NCI-H82 treated with DMSO at 0.1 percent for 48 hours (cell line): ENCODE results near the gene TFEB.
A peak's percentile ranks its signal among the peaks of the same experiment; 100 is the strongest.

Experiments
- DNase-seq: peaks from one replicate; lab custom pipeline; 2025; ENCODE audit not compliant: unreplicated experiment; lab: John Stamatoyannopoulos, UW

TFEB gene

GRCh38 chr6:41692080-41692675 lies 43.2 kb downstream of the TFEB start:
- no peak for DNase-seq

GRCh38 chr6:41691426-41692079 lies 43.9 kb downstream of the TFEB start:
- no peak for DNase-seq

- no peak for DNase-seq
Observed at GRCh38 chr6:41690541-41691330, 44.7 kb downstream of the TFEB start.

GRCh38 chr6:41689171-41690008 lies 46.0 kb downstream of the TFEB start:
- DNase-seq = no peak

GRCh38 chr6:41688256-41688965 lies 47.0 kb downstream of the TFEB start:
- no peak for DNase-seq

GRCh38 chr6:41687501-41688175 lies 47.8 kb downstream of the TFEB start:
- DNase-seq = no peak

- DNase-seq = no peak
Observed at GRCh38 chr6:41685641-41686380, 49.6 kb downstream of the TFEB start.

GRCh38 chr6:41684311-41685180 lies 50.9 kb downstream of the TFEB start:
- no peak for DNase-seq

GRCh38 chr6:41683523-41684310 lies 51.7 kb downstream of the TFEB start:
- peak; percentile 29 for DNase-seq

- DNase-seq = no peak
Observed at GRCh38 chr6:41683273-41683522, 52.2 kb downstream of the TFEB start.

GRCh38 chr6:41682497-41683272 lies 52.7 kb downstream of the TFEB start:
- no peak for DNase-seq

GRCh38 chr6:41682056-41682477 lies 53.3 kb downstream of the TFEB start:
- DNase-seq = peak; percentile 82

GRCh38 chr6:41680182-41680965 lies 55.0 kb downstream of the TFEB start:
- no peak for DNase-seq

GRCh38 chr6:41679696-41680095 lies 55.7 kb downstream of the TFEB start:
- no peak for DNase-seq

GRCh38 chr6:41678511-41679084 lies 56.8 kb downstream of the TFEB start:
- no peak for DNase-seq
